Tibial nerve (tissue), 4 donors: ENCODE results near the gene HIVEP2. TPM values are rescaled to one million over a fixed set of nuclear protein-coding genes. Genes with fewer than 3 reads are reported as not detected.
"Not testable (repeated sequence)": the region's sequence is repeated elsewhere in the genome, so short reads cannot be mapped to it uniquely, and the experiment has no call there.

ENCODE experiments used
- DNase-seq, 2 donors: peaks; one replicate each; pipeline ENCODE4 v3.0.0-alpha.2; 2019; ENCODE audit warnings: low spot score in 2 of 2
- H3K27ac ChIP-seq, 4 donors: fragments of 200-600 bp; sonication (generic) in 3 of 4; one replicate each; pipeline ENCODE4 v1.5.1; 2017 to 2019; ENCODE audit warnings: mild to moderate bottlenecking in 1 of 4
- H3K27me3 ChIP-seq, 2 donors: fragments of 200-600 bp; sonication (generic) in 1 of 2; one replicate each; pipeline versions ENCODE4 v1.5.1 to v1.6.0; 2017 to 2019
- H3K36me3 ChIP-seq, 3 donors: fragments of 200-600 bp; sonication (generic); one replicate each; pipeline ENCODE4 v1.5.1; 2018 to 2019
- H3K4me1 ChIP-seq, 4 donors: fragments of 200-600 bp; sonication (generic) in 3 of 4; one replicate each; pipeline ENCODE4 v1.5.1; 2017 to 2019
- H3K4me3 ChIP-seq, 4 donors: fragments of 200-600 bp; sonication (generic) in 3 of 4; one replicate each; pipeline ENCODE4 v1.5.1; 2017 to 2019; ENCODE audit warnings: mild to moderate bottlenecking in 1 of 4, moderate library complexity in 1 of 4
- H3K9me3 ChIP-seq, 4 donors: fragments of 200-600 bp; sonication (generic) in 3 of 4; one replicate each; pipeline ENCODE4 v1.5.1; 2017 to 2019
- CTCF ChIP-seq, 5 experiments: fragments of 200-600 bp in 3 of 5; fragments of 450-650 bp in 2 of 5; sonication (generic) in 3 of 5; IDR thresholded peaks; one replicate each; pipeline ENCODE4 v1.5.1; 2016 to 2019; ENCODE audit warnings: antibody characterized with exemption in 5 of 5, mild to moderate bottlenecking in 3 of 5, moderate library complexity in 2 of 5
- EP300 ChIP-seq, 2 donors: sonication (generic); formaldehyde crosslinking; IDR thresholded peaks; one replicate each; pipeline ENCODE4 v1.6.1; 2017; ENCODE audit warnings: antibody characterized with exemption in 2 of 2, mild to moderate bottlenecking in 1 of 2
- POLR2A ChIP-seq, 2 donors: fragments of 450-650 bp; IDR thresholded peaks; one replicate each; pipeline ENCODE4 v1.6.1; 2017; ENCODE audit warnings: antibody characterized with exemption in 2 of 2, mild to moderate bottlenecking in 2 of 2, moderate library complexity in 2 of 2
- WGBS, 2 donors: methylation state at CpG; one replicate each; pipeline ENCODE4 v1.1.5; 2018; 5-methylcytosine and 5-hydroxymethylcytosine counted together
- total RNA-seq, 4 donors: library from RNA; depleted of rRNA; stranded (reverse); fragments of >200 nt; gene quantifications; one replicate each; pipeline ENCODE4 v1.1.0, GENCODE V29; 2016

HIVEP2 gene
- total RNA-seq, 4 donors from 2014 or later = 15.9 to 24.0 (median 19.9) TPM

- Histone ChIP-seq H3K9me3 (no peaks in the 10 kb centered on the region), H3K4me3 (no peak overlapping the region), H3K4me1 (no peaks in the 10 kb centered on the region), H3K36me3 (no peaks in the 10 kb centered on the region), H3K27ac (no peak overlapping the region), H3K27me3 (no peaks in the 10 kb centered on the region)
- 74 to 83% methylated on average over 3 of the region's 3 CpGs for WGBS, 2 donors
- TF ChIP-seq POLR2A (IDR thresholded peaks at IDR 0.05) (no peak), EP300 (IDR thresholded peaks at IDR 0.05) (no peak), CTCF (IDR thresholded peaks at IDR 0.05) (no peak)
- DNase-seq = no peak
These were observed 30.4 kb upstream of the HIVEP2 start for GRCh38 chr6:142975365-142975764.

DNA sequence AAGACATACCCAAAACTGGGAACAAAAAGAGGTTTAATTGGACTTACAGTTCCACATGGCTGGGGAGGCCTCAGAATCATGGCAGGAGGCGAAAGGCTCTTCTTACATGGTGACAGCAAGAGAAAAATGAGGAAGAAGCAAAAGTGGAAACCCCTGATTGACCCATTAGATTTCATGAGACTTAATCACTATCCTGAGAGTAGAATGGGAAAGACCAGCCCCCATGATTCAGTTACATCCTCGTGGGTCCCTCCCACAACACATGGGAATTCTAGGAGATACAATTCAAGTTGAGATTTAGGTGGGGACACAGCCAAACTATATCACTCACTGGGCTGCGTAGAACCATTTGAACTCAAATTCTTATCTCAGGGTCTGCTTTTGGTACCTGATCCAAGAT, 26.0 kb upstream of the HIVEP2 start:
- not testable (repeated sequence) for H3K4me1 ChIP-seq, H3K36me3 ChIP-seq, DNase-seq, H3K27ac ChIP-seq, H3K27me3 ChIP-seq, H3K4me3 ChIP-seq, H3K9me3 ChIP-seq
- 87 to 97% methylated on average over 3 of the region's 3 CpGs for WGBS, 2 donors

GRCh38 chr6:142968601-142969000, 23.6 kb upstream of the HIVEP2 start:
- H3K36me3 ChIP-seq = no peaks in the 10 kb centered on the region
- H3K27ac ChIP-seq = no peak overlapping the region
- TF ChIP-seq POLR2A (IDR thresholded peaks at IDR 0.05) (no peak), CTCF (IDR thresholded peaks at IDR 0.05) (no peak), EP300 (IDR thresholded peaks at IDR 0.05) (no peak)
- no peak for DNase-seq
- no peaks in the 10 kb centered on the region for H3K9me3 ChIP-seq
- no peaks in the 10 kb centered on the region for H3K4me1 ChIP-seq
- no peak overlapping the region for H3K4me3 ChIP-seq
- no peaks in the 10 kb centered on the region for H3K27me3 ChIP-seq

- no peak overlapping the region for H3K27ac ChIP-seq
- H3K9me3 ChIP-seq = no peaks in the 10 kb centered on the region
- TF ChIP-seq POLR2A (IDR thresholded peaks at IDR 0.05) (no peak), CTCF (IDR thresholded peaks at IDR 0.05) (no peak), EP300 (IDR thresholded peaks at IDR 0.05) (no peak)
- H3K36me3 ChIP-seq = no peaks in the 10 kb centered on the region
- H3K4me1 ChIP-seq = no peaks in the 10 kb centered on the region
- H3K4me3 ChIP-seq = no peak overlapping the region
- 91 to 97% methylated on average over 1 of the region's 1 CpG for WGBS, 2 donors
- DNase-seq = no peak
- H3K27me3 ChIP-seq = no peaks in the 10 kb centered on the region
These were observed 21.3 kb upstream of the HIVEP2 start for GRCh38 chr6:142966294-142966693.

- H3K27ac ChIP-seq = no peak overlapping the region
- no peaks in the 10 kb centered on the region for H3K27me3 ChIP-seq
- H3K4me3 ChIP-seq = no peak overlapping the region
- WGBS, 2 donors = 98 to 100% methylated on average over 1 of the region's 1 CpG
- no peak for TF ChIP-seq EP300 (IDR thresholded peaks at IDR 0.05)
- no peak for TF ChIP-seq CTCF (IDR thresholded peaks at IDR 0.05)
- no peak for TF ChIP-seq POLR2A (IDR thresholded peaks at IDR 0.05)
- no peak for DNase-seq
- H3K9me3 ChIP-seq = no peaks in the 10 kb centered on the region
- H3K36me3 ChIP-seq = no peaks in the 10 kb centered on the region
- no peaks in the 10 kb centered on the region for H3K4me1 ChIP-seq
These were observed 20.2 kb upstream of the HIVEP2 start for GRCh38 chr6:142965164-142965563.

DNA sequence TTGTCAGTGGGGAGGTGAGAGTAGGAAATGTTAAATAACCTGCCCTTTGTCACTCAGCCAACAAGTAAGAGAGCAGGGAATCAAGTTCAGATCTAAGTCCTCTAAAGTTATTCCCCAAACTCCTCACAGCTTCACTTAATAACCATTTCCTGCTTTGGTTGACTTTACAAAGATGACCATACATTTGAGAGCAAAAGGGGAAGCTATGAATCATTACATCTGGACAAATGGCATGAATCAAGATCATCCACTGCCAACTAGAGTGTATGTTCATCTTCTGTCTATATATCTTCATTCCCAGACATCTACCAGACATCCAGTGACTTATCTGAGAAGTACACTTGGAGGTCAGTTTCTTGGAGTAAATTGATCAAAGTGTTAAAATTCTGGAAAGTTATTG, 15.1 kb upstream of the HIVEP2 start:
- no peak for DNase-seq
- no peak overlapping the region for H3K27ac ChIP-seq
- no peaks in the 10 kb centered on the region for H3K36me3 ChIP-seq
- H3K27me3 ChIP-seq = no peaks in the 10 kb centered on the region
- TF ChIP-seq CTCF (IDR thresholded peaks at IDR 0.05) = no peak
- TF ChIP-seq POLR2A (IDR thresholded peaks at IDR 0.05) = no peak
- TF ChIP-seq EP300 (IDR thresholded peaks at IDR 0.05) = no peak
- H3K4me3 ChIP-seq = no peak overlapping the region
- no peaks in the 10 kb centered on the region for H3K9me3 ChIP-seq
- no peaks in the 10 kb centered on the region for H3K4me1 ChIP-seq
